Upper lobe of right lung (tissue), 1 donor: ENCODE results near the gene LMO4. TPM values are rescaled to one million over a fixed set of nuclear protein-coding genes. Genes with fewer than 3 reads are reported as not detected.

Experiments
- ATAC-seq: fragments of 200-7000 bp; cut with Tn5 transposase; one replicate; pipeline ENCODE4 v1.9.1; 2020; ENCODE audit warnings: mild to moderate bottlenecking, moderate library complexity
- DNase-seq: peaks from one replicate; pipeline ENCODE4 v3.0.0-alpha.2; 2020
- H3K27ac ChIP-seq: fragments of 200-600 bp; one replicate; pipeline ENCODE4 v1.8.0; 2022
- H3K27me3 ChIP-seq: fragments of 200-600 bp; one replicate; pipeline ENCODE4 v1.8.0; 2022; ENCODE audit warnings: mild to moderate bottlenecking
- H3K36me3 ChIP-seq: fragments of 200-600 bp; one replicate; pipeline ENCODE4 v1.8.0; 2022
- H3K4me1 ChIP-seq: fragments of 200-600 bp; one replicate; pipeline ENCODE4 v1.8.0; 2022
- H3K4me3 ChIP-seq: fragments of 200-600 bp; one replicate; pipeline ENCODE4 v1.8.0; 2022; ENCODE audit warnings: mild to moderate bottlenecking
- H3K9me3 ChIP-seq: fragments of 200-600 bp; one replicate; pipeline ENCODE4 v1.8.0; 2022
- CTCF ChIP-seq: fragments of 200-600 bp; IDR thresholded peaks from one replicate; pipeline ENCODE4 v1.8.0; 2022; ENCODE audit warnings: antibody characterized with exemption
- intact Hi-C: fragments of 100-400 bp; cut with DNase I; formaldehyde crosslinking; loops from one replicate; pipeline ENCODE4 v1.11.0; 2022
- total RNA-seq: library from RNA; stranded (reverse); fragmentation: NEBNext Ultra II Directional; extraction: Animal tissue kit (Norgen Biotek cat#: 25700); gene quantifications from one replicate; pipeline ENCODE4 v1.2.1, GENCODE V29; 2021
- donor health status: DM: no; HTN: yes; CAD: no; lungs with severe emphysema.

Gene LMO4
- total RNA-seq, 1 donor from 2014 or later = 46.5 TPM

GRCh38 chr1:87386217-87386790 is 57.6 kb downstream of the LMO4 start:
- Histone ChIP-seq H3K4me3 (no peak overlapping the region), H3K4me1 (no peaks in the 10 kb centered on the region), H3K27me3 (no peaks in the 10 kb centered on the region), H3K36me3 (no peaks in the 10 kb centered on the region), H3K9me3 (no peaks in the 10 kb centered on the region), H3K27ac (no peak overlapping the region)
- no peak for ATAC-seq
- no peak for DNase-seq
- intact Hi-C loops = no loop called here
- TF ChIP-seq CTCF = no peak

- H3K27me3 ChIP-seq = no peaks in the 10 kb centered on the region
- ATAC-seq = no peak
- TF ChIP-seq CTCF = no peak
Measured at GRCh38 chr1:87388411-87388810, 59.7 kb downstream of the LMO4 start.

GRCh38 chr1:87389011-87389410 is 60.3 kb downstream of the LMO4 start:
- intact Hi-C loops = no loop called here
- Histone ChIP-seq H3K9me3 (no peaks in the 10 kb centered on the region), H3K36me3 (no peaks in the 10 kb centered on the region), H3K4me1 (no peaks in the 10 kb centered on the region), H3K4me3 (no peak overlapping the region), H3K27me3 (no peaks in the 10 kb centered on the region), H3K27ac (no peak overlapping the region)
- no peak for TF ChIP-seq CTCF
- DNase-seq = no peak
- ATAC-seq = no peak

More at GRCh38 chr1:87388411-87388810, 59.7 kb downstream of the LMO4 start:
- intact Hi-C loops = no loop called here
- Histone ChIP-seq H3K4me1 (no peaks in the 10 kb centered on the region), H3K4me3 (no peak overlapping the region), H3K9me3 (no peaks in the 10 kb centered on the region), H3K36me3 (no peaks in the 10 kb centered on the region), H3K27ac (no peak overlapping the region)
- DNase-seq = no peak

DNA sequence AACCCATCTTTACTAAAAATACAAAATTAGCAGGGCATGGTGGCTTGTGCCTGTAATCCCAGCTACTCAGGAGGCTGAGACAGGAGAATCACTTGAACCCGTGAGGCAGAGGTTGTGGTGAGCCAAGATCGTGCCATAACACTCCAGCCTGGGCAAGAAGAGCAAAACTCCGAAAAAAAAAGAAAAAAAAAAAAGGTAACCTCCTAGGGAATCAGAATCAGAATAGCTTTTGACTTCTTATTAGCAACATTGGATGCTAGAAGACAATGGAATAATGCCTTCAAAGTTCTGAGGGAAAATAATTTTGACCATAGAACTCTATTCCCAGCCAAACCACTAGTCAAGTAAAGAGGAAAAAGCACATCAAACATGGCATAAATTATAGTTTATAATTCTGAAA is 60.9 kb downstream of the LMO4 start:
- H3K27me3 ChIP-seq = no peaks in the 10 kb centered on the region
- intact Hi-C loops = no loop called here
- H3K36me3 ChIP-seq = no peaks in the 10 kb centered on the region
- no peak overlapping the region for H3K27ac ChIP-seq
- no peaks in the 10 kb centered on the region for H3K9me3 ChIP-seq
- H3K4me3 ChIP-seq = no peak overlapping the region
- no peak for ATAC-seq
- no peak for TF ChIP-seq CTCF
- no peak for DNase-seq
- H3K4me1 ChIP-seq = no peaks in the 10 kb centered on the region

GRCh38 chr1:87392248-87393192 is 63.8 kb downstream of the LMO4 start:
- intact Hi-C loops = no loop called here
- peak; percentile 32 for ATAC-seq

More at GRCh38 chr1:87392248-87393192, 63.8 kb downstream of the LMO4 start:
- no peak overlapping the region for H3K4me3 ChIP-seq
- no peaks in the 10 kb centered on the region for H3K36me3 ChIP-seq
- no peak for TF ChIP-seq CTCF
- DNase-seq = no peak
- no peaks in the 10 kb centered on the region for H3K27me3 ChIP-seq
- no peaks in the 10 kb centered on the region for H3K9me3 ChIP-seq
- H3K4me1 ChIP-seq = no peaks in the 10 kb centered on the region
- no peak overlapping the region for H3K27ac ChIP-seq
